ENCODE measurements around the gene MOB3C. TPM values are rescaled to one million over a fixed set of nuclear protein-coding genes. Genes with fewer than 3 reads are reported as not detected.

The MOB3C gene
- polyA plus RNA-seq, 1 donor: 12.3 TPM

GRCh38 chr1:46569884-46570725 lies 46.5 kb downstream of the MOB3C start:
- no peak for DNase-seq

GRCh38 chr1:46569116-46569515 lies 47.5 kb downstream of the MOB3C start:
- no peak for DNase-seq

- DNase-seq: no peak
Measured at GRCh38 chr1:46568461-46568891, 48.1 kb downstream of the MOB3C start.

GRCh38 chr1:46563341-46563740 lies 53.3 kb downstream of the MOB3C start:
- DNase-seq: no peak

- DNase-seq: no peak
Measured at GRCh38 chr1:46562498-46562897, 54.1 kb downstream of the MOB3C start.

GRCh38 chr1:46558966-46559365 lies 57.6 kb downstream of the MOB3C start:
- DNase-seq: no peak

GRCh38 chr1:46558141-46558963 lies 58.3 kb downstream of the MOB3C start:
- no peak for DNase-seq

Other genes starting within 250 kb of the MOB3C start
- 26.5 TPM for gene FAAH, start 222.5 kb downstream of the MOB3C start, polyA plus RNA-seq (ENCODE audit: insufficient read length)
- not detected for gene DMBX1, start 127.0 kb downstream of the MOB3C start, polyA plus RNA-seq (ENCODE audit: insufficient read length)
- not detected for gene KNCN, start 65.2 kb downstream of the MOB3C start, polyA plus RNA-seq (ENCODE audit: insufficient read length)
- gene MKNK1, start 12.5 kb downstream of the MOB3C start, polyA plus RNA-seq (ENCODE audit: insufficient read length): 34.1 TPM
- gene ATPAF1, start 51.6 kb upstream of the MOB3C start, polyA plus RNA-seq (ENCODE audit: insufficient read length): 51.7 TPM
- gene TEX38, start 55.0 kb upstream of the MOB3C start, polyA plus RNA-seq (ENCODE audit: insufficient read length): 0.28 TPM
- gene EFCAB14, start 102.3 kb upstream of the MOB3C start, polyA plus RNA-seq (ENCODE audit: insufficient read length): 95.7 TPM
- not detected for gene CYP4B1, start 182.2 kb upstream of the MOB3C start, polyA plus RNA-seq (ENCODE audit: insufficient read length)